C4-2B (cell line): ENCODE measurements around the gene C3.

Experiments used
- ZFX ChIP-seq: fragments of 450-650 bp; IDR thresholded peaks from 2 replicates; pipeline ENCODE4 v1.6.1; 2017
- TF ChIP-seq, protein P1 (sequence below): fragments of 450-650 bp; conservative IDR thresholded peaks from 2 replicates; pipeline ENCODE4 v1.5.1; 2017; ENCODE audit warnings: mild to moderate bottlenecking

DNA sequence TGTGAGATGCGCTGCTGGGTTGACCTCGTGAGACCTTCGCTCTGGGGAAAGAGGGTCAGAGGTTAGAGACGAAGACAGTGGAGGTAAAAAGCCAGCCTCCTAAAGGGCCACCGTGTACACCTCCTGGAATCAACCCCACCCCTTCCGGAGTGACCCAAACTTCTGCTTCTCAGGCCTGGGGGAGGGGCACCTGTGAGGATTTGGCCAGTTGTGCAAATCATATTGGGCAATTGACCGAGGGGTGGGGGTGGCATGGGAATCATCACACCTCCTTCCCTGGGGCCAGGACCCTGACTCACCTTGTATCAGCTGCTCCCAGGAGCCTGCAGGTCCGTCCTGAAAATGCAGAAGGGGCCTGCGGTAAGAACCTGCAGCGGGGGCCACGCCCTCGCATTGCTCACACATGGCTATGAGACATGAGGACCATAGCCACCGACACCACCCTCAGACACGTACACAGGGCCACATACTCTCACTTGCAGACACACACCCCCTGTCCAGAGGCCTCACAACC lies 53.3 kb downstream of the C3 start:
- TF ChIP-seq, protein P1, sequence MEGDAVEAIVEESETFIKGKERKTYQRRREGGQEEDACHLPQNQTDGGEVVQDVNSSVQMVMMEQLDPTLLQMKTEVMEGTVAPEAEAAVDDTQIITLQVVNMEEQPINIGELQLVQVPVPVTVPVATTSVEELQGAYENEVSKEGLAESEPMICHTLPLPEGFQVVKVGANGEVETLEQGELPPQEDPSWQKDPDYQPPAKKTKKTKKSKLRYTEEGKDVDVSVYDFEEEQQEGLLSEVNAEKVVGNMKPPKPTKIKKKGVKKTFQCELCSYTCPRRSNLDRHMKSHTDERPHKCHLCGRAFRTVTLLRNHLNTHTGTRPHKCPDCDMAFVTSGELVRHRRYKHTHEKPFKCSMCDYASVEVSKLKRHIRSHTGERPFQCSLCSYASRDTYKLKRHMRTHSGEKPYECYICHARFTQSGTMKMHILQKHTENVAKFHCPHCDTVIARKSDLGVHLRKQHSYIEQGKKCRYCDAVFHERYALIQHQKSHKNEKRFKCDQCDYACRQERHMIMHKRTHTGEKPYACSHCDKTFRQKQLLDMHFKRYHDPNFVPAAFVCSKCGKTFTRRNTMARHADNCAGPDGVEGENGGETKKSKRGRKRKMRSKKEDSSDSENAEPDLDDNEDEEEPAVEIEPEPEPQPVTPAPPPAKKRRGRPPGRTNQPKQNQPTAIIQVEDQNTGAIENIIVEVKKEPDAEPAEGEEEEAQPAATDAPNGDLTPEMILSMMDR = no peak
- TF ChIP-seq ZFX = no peak
